ENCODE measurements around the gene B2M.

GRCh38 chr15:44736181-44736765 lies 25.0 kb downstream of the B2M start, which contains the start of gene TRIM69:
- no peak for TF ChIP-seq CTCF (IDR thresholded peaks at IDR 0.05)
- TF ChIP-seq POLR2A (IDR thresholded peaks at IDR 0.05) = no peak

All from Peyer's patch (tissue), 4 donors.